Cardiac atrium fibroblast (primary cell): ENCODE measurements around the gene LONRF3. TPM values are rescaled to one million over a fixed set of nuclear protein-coding genes. Genes with fewer than 3 reads are reported as not detected.

ENCODE experiments used
- total RNA-seq: library from RNA; depleted of rRNA; stranded (reverse); fragments of >200 nt; gene quantifications from 2 replicates; pipeline ENCODE4 v1.2.3, GENCODE V29; 2015

The LONRF3 gene
- total RNA-seq = 0.18 TPM in 1 of 2 replicates, not detected in the other

DNA sequence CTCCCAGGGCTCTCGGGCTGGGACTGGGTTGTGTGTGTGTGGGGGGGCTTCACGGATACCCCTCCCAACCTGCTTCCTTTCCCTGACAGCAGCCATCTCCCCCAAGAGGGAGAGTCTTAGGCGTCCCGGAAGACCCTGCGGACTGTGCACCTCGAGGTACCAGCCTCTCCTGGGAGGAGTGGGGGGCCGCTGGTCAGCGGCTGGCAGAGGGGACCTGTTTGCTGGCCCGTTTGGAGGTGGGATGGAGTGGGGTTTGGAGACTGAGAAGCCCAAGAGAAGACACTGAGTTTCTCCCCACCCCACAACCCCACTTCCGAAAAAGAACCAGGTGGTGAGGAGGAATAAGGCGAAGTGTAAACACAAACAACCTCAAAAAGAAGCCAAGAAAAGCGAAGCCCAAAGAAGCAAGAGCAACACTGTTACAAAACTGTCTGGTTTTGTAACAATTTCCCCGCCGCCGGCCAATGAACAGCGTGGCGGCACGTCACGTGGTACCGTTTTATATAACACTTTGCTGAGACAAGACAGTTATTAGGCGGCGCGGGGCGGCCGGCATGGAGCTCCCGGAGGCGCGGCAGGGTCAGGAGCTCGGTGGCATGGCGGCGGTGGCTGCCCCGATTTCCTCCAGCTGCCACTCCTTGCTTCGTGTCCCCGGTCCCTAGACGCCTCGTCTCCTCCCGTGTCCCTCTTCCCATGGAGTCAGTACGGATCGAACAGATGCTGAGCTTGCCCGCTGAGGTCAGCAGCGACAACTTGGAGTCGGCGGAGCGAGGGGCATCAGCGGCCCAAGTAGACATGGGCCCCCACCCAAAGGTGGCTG is at the start of gene LONRF3:
Gene LONRF3 (plus strand): TSS at position 531 of the 820 bp plus-strand sequence. CDS start 163 bp downstream, at position 694.

Other genes with a start within 250 kb of the LONRF3 start
- gene IL13RA1, start 247.0 kb upstream of the LONRF3 start, total RNA-seq = 64.1 and 66.9 TPM in 2 replicates
- gene ZCCHC12, start 150.8 kb upstream of the LONRF3 start, total RNA-seq = not detected in 2 replicates
- not detected in 2 replicates for gene CT47C1, start 98.4 kb downstream of the LONRF3 start, total RNA-seq
- gene KIAA1210, start 153.2 kb downstream of the LONRF3 start, total RNA-seq = not detected in 2 replicates